Measurements from ENCODE around the gene GRM1.

DNA sequence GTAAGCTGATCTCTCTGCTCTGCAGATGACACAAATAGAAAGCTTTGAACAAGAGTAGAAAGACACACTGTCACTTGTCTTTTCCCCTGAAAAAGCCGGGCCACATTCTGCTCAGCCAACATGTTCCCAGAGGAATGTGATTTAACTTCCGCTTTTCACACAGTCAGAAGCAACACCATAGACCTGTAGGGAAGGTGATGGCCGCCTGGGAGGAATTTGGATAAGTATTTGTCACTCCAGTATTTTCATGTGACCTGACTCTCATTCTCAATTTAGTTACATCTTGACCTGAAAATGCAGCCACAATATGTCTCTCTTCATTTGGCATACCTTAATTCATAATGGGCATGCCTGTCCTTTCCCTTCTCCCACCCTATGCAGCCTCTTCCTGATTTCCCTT, 2.0 kb upstream of the GRM1 start:
- TF ChIP-seq, protein P1, sequence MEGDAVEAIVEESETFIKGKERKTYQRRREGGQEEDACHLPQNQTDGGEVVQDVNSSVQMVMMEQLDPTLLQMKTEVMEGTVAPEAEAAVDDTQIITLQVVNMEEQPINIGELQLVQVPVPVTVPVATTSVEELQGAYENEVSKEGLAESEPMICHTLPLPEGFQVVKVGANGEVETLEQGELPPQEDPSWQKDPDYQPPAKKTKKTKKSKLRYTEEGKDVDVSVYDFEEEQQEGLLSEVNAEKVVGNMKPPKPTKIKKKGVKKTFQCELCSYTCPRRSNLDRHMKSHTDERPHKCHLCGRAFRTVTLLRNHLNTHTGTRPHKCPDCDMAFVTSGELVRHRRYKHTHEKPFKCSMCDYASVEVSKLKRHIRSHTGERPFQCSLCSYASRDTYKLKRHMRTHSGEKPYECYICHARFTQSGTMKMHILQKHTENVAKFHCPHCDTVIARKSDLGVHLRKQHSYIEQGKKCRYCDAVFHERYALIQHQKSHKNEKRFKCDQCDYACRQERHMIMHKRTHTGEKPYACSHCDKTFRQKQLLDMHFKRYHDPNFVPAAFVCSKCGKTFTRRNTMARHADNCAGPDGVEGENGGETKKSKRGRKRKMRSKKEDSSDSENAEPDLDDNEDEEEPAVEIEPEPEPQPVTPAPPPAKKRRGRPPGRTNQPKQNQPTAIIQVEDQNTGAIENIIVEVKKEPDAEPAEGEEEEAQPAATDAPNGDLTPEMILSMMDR (IDR thresholded peaks at IDR 0.05), result no peak
- TF ChIP-seq POLR2A (IDR thresholded peaks at IDR 0.05) (no peak), EP300 (IDR thresholded peaks at IDR 0.05) (no peak)

Measured in ovary (tissue), 3 donors.